HG03558 (cell line): ENCODE results near the gene POLE3.
"Not testable (repeated sequence)": the region's sequence is repeated elsewhere in the genome, so short reads cannot be mapped to it uniquely, and the experiment has no call there.

Experiments
- ATAC-seq: cut with Tn5 transposase; IDR thresholded peaks from one replicate; pipeline ENCODE4 v1.9.1; 2021; ENCODE audit warnings: moderate number of reproducible peaks; ENCODE audit not compliant: unreplicated experiment; ENCODE audit errors: extremely low read depth

POLE3 gene

GRCh38 chr9:113379829-113380210 lies 30.7 kb downstream of the POLE3 start:
- ATAC-seq: not testable (repeated sequence)

- ATAC-seq: not testable (repeated sequence)
Observed at GRCh38 chr9:113379094-113379828, 31.2 kb downstream of the POLE3 start.

GRCh38 chr9:113376634-113377567 lies 33.6 kb downstream of the POLE3 start, which contains the start of gene HDHD3:
TSS of gene HDHD3 (minus strand) at chr9:113376986. CDS start at chr9:113374354, 2,632 bp downstream.
- peak; percentile 67 for ATAC-seq

- no peak for ATAC-seq
Observed at GRCh38 chr9:113375057-113376023, 35.1 kb downstream of the POLE3 start.

- ATAC-seq: no peak
Observed at GRCh38 chr9:113373676-113374392, 36.6 kb downstream of the POLE3 start.

GRCh38 chr9:113373256-113373655 lies 37.2 kb downstream of the POLE3 start:
- no peak for ATAC-seq

- no peak for ATAC-seq
Observed at GRCh38 chr9:113372059-113372458, 38.4 kb downstream of the POLE3 start.

GRCh38 chr9:113370806-113371325 lies 39.6 kb downstream of the POLE3 start:
- ATAC-seq: no peak

GRCh38 chr9:113369855-113370140 lies 40.7 kb downstream of the POLE3 start:
- no peak for ATAC-seq

- ATAC-seq: no peak
Observed at GRCh38 chr9:113368982-113369854, 41.3 kb downstream of the POLE3 start.

- ATAC-seq: no peak
Observed at GRCh38 chr9:113368348-113368981, 42.0 kb downstream of the POLE3 start.

- not testable (repeated sequence) for ATAC-seq
Observed at GRCh38 chr9:113365652-113366051, 44.8 kb downstream of the POLE3 start.

GRCh38 chr9:113364951-113365350 lies 45.5 kb downstream of the POLE3 start:
- ATAC-seq: no peak

GRCh38 chr9:113363336-113363735 lies 47.1 kb downstream of the POLE3 start:
- no peak for ATAC-seq

GRCh38 chr9:113361304-113362018 lies 49.0 kb downstream of the POLE3 start:
- ATAC-seq: no peak

GRCh38 chr9:113360242-113360842 lies 50.1 kb downstream of the POLE3 start:
- no peak for ATAC-seq

- no peak for ATAC-seq
Observed at GRCh38 chr9:113359385-113359784, 51.1 kb downstream of the POLE3 start.
